Measurements from ENCODE around the gene CLCNKB. TPM values are rescaled to one million over a fixed set of nuclear protein-coding genes. Genes with fewer than 3 reads are reported as not detected.
A peak's percentile ranks its signal among the peaks of the same experiment; 100 is the strongest.

CLCNKB gene
- total RNA-seq, 1 donor from 2014 or later, result not detected

- peaks cover 18% of the 10 kb centered on the region for H3K4me1 Mint-ChIP-seq (ENCODE audit: low read depth)
- H3K27ac Mint-ChIP-seq, result no peak overlapping the region
- no peaks in the 10 kb centered on the region for H3K9me3 Mint-ChIP-seq
- intact Hi-C loops (cut with micrococcal nuclease), result no loop called here
- H3K4me3 Mint-ChIP-seq (ENCODE audit: low read depth), result no peak overlapping the region
- peaks cover 25% of the 10 kb centered on the region for H3K27me3 Mint-ChIP-seq (ENCODE audit: low read depth)
- no peak for DNase-seq (ENCODE audit: low spot score)
- H3K36me3 Mint-ChIP-seq (ENCODE audit: low read depth), result no peaks in the 10 kb centered on the region
Observed at GRCh38 chr1:16072095-16072494, 28.5 kb downstream of the CLCNKB start.

GRCh38 chr1:16072616-16073484 is 29.3 kb downstream of the CLCNKB start:
- Mint-ChIP-seq H3K4me3 (ENCODE audit: low read depth) (peak overlapping the region; percentile 17), H3K36me3 (ENCODE audit: low read depth) (no peaks in the 10 kb centered on the region), H3K27ac (no peak overlapping the region), H3K4me1 (ENCODE audit: low read depth) (peaks cover 18% of the 10 kb centered on the region), H3K27me3 (ENCODE audit: low read depth) (peaks cover 20% of the 10 kb centered on the region), H3K9me3 (no peaks in the 10 kb centered on the region)
- no peak for DNase-seq (ENCODE audit: low spot score)
- intact Hi-C loops (cut with micrococcal nuclease), result no loop called here

GRCh38 chr1:16073490-16074119 is 30.0 kb downstream of the CLCNKB start, which contains the start of gene FAM131C:
Gene FAM131C, minus strand, starts transcription at chr1:16073651. Its CDS starts 209 bp downstream, at chr1:16073442.
- intact Hi-C loops (cut with micrococcal nuclease), result no loop called here
- peak within 1 kb of the TSS; percentile 65 for H3K4me3 Mint-ChIP-seq (ENCODE audit: low read depth)
- H3K27ac Mint-ChIP-seq, result peak within 1 kb of the TSS; percentile 18
- peaks cover 18% of the 10 kb centered on the region for H3K4me1 Mint-ChIP-seq (ENCODE audit: low read depth)
- H3K36me3 Mint-ChIP-seq (ENCODE audit: low read depth), result no peaks in the 10 kb centered on the region
- peaks cover 20% of the 10 kb centered on the region for H3K27me3 Mint-ChIP-seq (ENCODE audit: low read depth)
- DNase-seq (ENCODE audit: low spot score), result peak; percentile 22
- no peaks in the 10 kb centered on the region for H3K9me3 Mint-ChIP-seq

GRCh38 chr1:16074217-16074616 is 30.6 kb downstream of the CLCNKB start:
- DNase-seq (ENCODE audit: low spot score), result no peak
- H3K4me1 Mint-ChIP-seq (ENCODE audit: low read depth), result peaks cover 24% of the 10 kb centered on the region
- no peaks in the 10 kb centered on the region for H3K36me3 Mint-ChIP-seq (ENCODE audit: low read depth)
- no peak overlapping the region for H3K27ac Mint-ChIP-seq
- peak overlapping the region; percentile 65 for H3K4me3 Mint-ChIP-seq (ENCODE audit: low read depth)
- no peaks in the 10 kb centered on the region for H3K9me3 Mint-ChIP-seq
- intact Hi-C loops (cut with micrococcal nuclease), result no loop called here
- H3K27me3 Mint-ChIP-seq (ENCODE audit: low read depth), result peaks cover 20% of the 10 kb centered on the region

GRCh38 chr1:16075337-16076030 is 31.9 kb downstream of the CLCNKB start:
- intact Hi-C loops (cut with micrococcal nuclease), result no loop called here
- Mint-ChIP-seq H3K4me1 (ENCODE audit: low read depth) (peaks cover 17% of the 10 kb centered on the region), H3K9me3 (no peaks in the 10 kb centered on the region), H3K36me3 (ENCODE audit: low read depth) (no peaks in the 10 kb centered on the region), H3K27ac (no peak overlapping the region), H3K27me3 (ENCODE audit: low read depth) (peaks cover 20% of the 10 kb centered on the region), H3K4me3 (ENCODE audit: low read depth) (no peak overlapping the region)
- no peak for DNase-seq (ENCODE audit: low spot score)

- Mint-ChIP-seq H3K27ac (no peak overlapping the region), H3K4me3 (ENCODE audit: low read depth) (no peak overlapping the region), H3K4me1 (ENCODE audit: low read depth) (peaks cover 14% of the 10 kb centered on the region), H3K27me3 (ENCODE audit: low read depth) (peaks cover 20% of the 10 kb centered on the region), H3K9me3 (no peaks in the 10 kb centered on the region), H3K36me3 (ENCODE audit: low read depth) (no peaks in the 10 kb centered on the region)
- intact Hi-C loops (cut with micrococcal nuclease), result no loop called here
- DNase-seq (ENCODE audit: low spot score), result no peak
Observed at GRCh38 chr1:16076031-16076864, 32.7 kb downstream of the CLCNKB start.

- Mint-ChIP-seq H3K27ac (no peak overlapping the region), H3K27me3 (ENCODE audit: low read depth) (peaks cover 20% of the 10 kb centered on the region), H3K4me3 (ENCODE audit: low read depth) (no peak overlapping the region), H3K36me3 (ENCODE audit: low read depth) (no peaks in the 10 kb centered on the region), H3K9me3 (no peaks in the 10 kb centered on the region), H3K4me1 (ENCODE audit: low read depth) (peaks cover 14% of the 10 kb centered on the region)
- DNase-seq (ENCODE audit: low spot score), result no peak
- intact Hi-C loops (cut with micrococcal nuclease), result no loop called here
Observed at GRCh38 chr1:16076865-16077238, 33.3 kb downstream of the CLCNKB start.

- no peak overlapping the region for H3K4me3 Mint-ChIP-seq (ENCODE audit: low read depth)
Observed at GRCh38 chr1:16077406-16078245, 34.0 kb downstream of the CLCNKB start.

GRCh38 chr1:16078925-16079656 is 35.5 kb downstream of the CLCNKB start:
- Mint-ChIP-seq H3K27ac (no peak overlapping the region), H3K9me3 (no peaks in the 10 kb centered on the region), H3K27me3 (ENCODE audit: low read depth) (peaks cover 6% of the 10 kb centered on the region), H3K4me1 (ENCODE audit: low read depth) (peaks cover 10% of the 10 kb centered on the region), H3K36me3 (ENCODE audit: low read depth) (no peaks in the 10 kb centered on the region), H3K4me3 (ENCODE audit: low read depth) (peak overlapping the region; percentile 47)
- intact Hi-C loops (cut with micrococcal nuclease), result loop anchor here (1.0 to 2.0 kb wide), 2 partner anchors 108 to 166 kb away; no protein-coding TSS in a partner anchor
- DNase-seq (ENCODE audit: low spot score), result peak; percentile 63

More at GRCh38 chr1:16077406-16078245, 34.0 kb downstream of the CLCNKB start:
- H3K36me3 Mint-ChIP-seq (ENCODE audit: low read depth), result no peaks in the 10 kb centered on the region
- H3K27ac Mint-ChIP-seq, result no peak overlapping the region
- peaks cover 14% of the 10 kb centered on the region for H3K27me3 Mint-ChIP-seq (ENCODE audit: low read depth)
- intact Hi-C loops (cut with micrococcal nuclease), result loop anchor here (2.0 kb wide), 1 partner anchor 167 kb away; no protein-coding TSS in a partner anchor
- DNase-seq (ENCODE audit: low spot score), result no peak
- peaks cover 14% of the 10 kb centered on the region for H3K4me1 Mint-ChIP-seq (ENCODE audit: low read depth)
- no peaks in the 10 kb centered on the region for H3K9me3 Mint-ChIP-seq

GRCh38 chr1:16080422-16081150 is 37.0 kb downstream of the CLCNKB start:
- Mint-ChIP-seq H3K4me3 (ENCODE audit: low read depth) (no peak overlapping the region), H3K36me3 (ENCODE audit: low read depth) (no peaks in the 10 kb centered on the region), H3K9me3 (no peaks in the 10 kb centered on the region), H3K27me3 (ENCODE audit: low read depth) (peaks cover 4% of the 10 kb centered on the region), H3K4me1 (ENCODE audit: low read depth) (peaks cover 6% of the 10 kb centered on the region), H3K27ac (no peak overlapping the region)
- intact Hi-C loops (cut with micrococcal nuclease), result no loop called here
- DNase-seq (ENCODE audit: low spot score), result no peak

All from activated T-helper 2 cell treated with anti-CD3 and anti-CD28 coated beads, Interferon-gamma antibody, Interleukin-2, Interleukin-4, amounts not matched to agents 10 μg/mL and 5 μg/mL and 100 μg/mL, durations not matched to agents 14 hours and 24 hours and 36 hours (primary cell).